Keratinocyte (primary cell): ENCODE measurements around the gene NEFH. TPM values are rescaled to one million over a fixed set of nuclear protein-coding genes. Genes with fewer than 3 reads are reported as not detected.

Source experiments
- DNase-seq: peaks from one replicate; pipeline ENCODE4 v3.0.0-alpha.2; 2011; ENCODE audit warnings: low read depth, missing footprints, low spot score
- FAIRE-seq: peaks from 2 replicates; lab custom pipeline; 2011; peaks lifted over from hg19 to GRCh38; lab: Jason Lieb, UNC
- H2AFZ ChIP-seq: 2 replicates; pipeline ENCODE4 v1.6.0; 2012; ENCODE audit warnings: low read length, control low read depth, inconsistent platforms; ENCODE audit not compliant: control insufficient read depth
- H3K27ac ChIP-seq: 2 replicates; pipeline ENCODE4 v1.5.1; 2011; ENCODE audit warnings: low read length; ENCODE audit not compliant: control insufficient read depth, insufficient read depth
- H3K27me3 ChIP-seq: 3 replicates; pipeline ENCODE4 v1.6.0; 2011; ENCODE audit warnings: low read length; ENCODE audit not compliant: control insufficient read depth, insufficient read depth; ENCODE audit errors: extremely low read depth
- H3K36me3 ChIP-seq, 2 experiments: 2 replicates in 1 of 2; 3 replicates in 1 of 2; pipeline ENCODE4 v1.5.1; 2011; ENCODE audit warnings: low read length in 2 of 2, mild to moderate bottlenecking in 1 of 2; ENCODE audit not compliant: control insufficient read depth in 2 of 2, insufficient read depth in 2 of 2; ENCODE audit errors: extremely low read depth in 1 of 2
- H3K4me1 ChIP-seq: 3 replicates; pipeline ENCODE4 v1.5.1; 2011; ENCODE audit warnings: low read length; ENCODE audit not compliant: control insufficient read depth, insufficient read depth; ENCODE audit errors: extremely low read depth
- H3K4me2 ChIP-seq: 3 replicates; pipeline ENCODE4 v1.6.0; 2011; ENCODE audit warnings: low read depth, low read length; ENCODE audit not compliant: control insufficient read depth, insufficient read depth; ENCODE audit errors: extremely low read depth
- H3K4me3 ChIP-seq, 3 experiments: fragments of 200-600 bp in 1 of 3; sonication (generic) in 1 of 3; 2 replicates in 2 of 3; 3 replicates in 1 of 3; pipeline ENCODE4 v1.5.1; 2011 to 2016; ENCODE audit warnings: low read length in 3 of 3, mild to moderate bottlenecking in 3 of 3, control low read depth in 2 of 3, inconsistent platforms in 1 of 3, low read depth in 1 of 3, mixed read lengths in 1 of 3, mixed run types in 1 of 3, moderate library complexity in 1 of 3; ENCODE audit not compliant: control insufficient read depth in 2 of 3, insufficient read depth in 2 of 3; ENCODE audit errors: extremely low read depth in 1 of 3
- H3K79me2 ChIP-seq: 2 replicates; pipeline ENCODE4 v1.6.0; 2012; ENCODE audit warnings: low read length; ENCODE audit not compliant: control insufficient read depth, insufficient read depth
- H3K9ac ChIP-seq: 3 replicates; pipeline ENCODE4 v1.6.0; 2011; ENCODE audit warnings: low read length; ENCODE audit not compliant: control insufficient read depth, insufficient read depth; ENCODE audit errors: extremely low read depth
- H3K9me1 ChIP-seq: 3 replicates; pipeline ENCODE4 v1.6.0; 2011; ENCODE audit warnings: low read length; ENCODE audit not compliant: control insufficient read depth, insufficient read depth; ENCODE audit errors: extremely low read depth
- H3K9me3 ChIP-seq: 2 replicates; pipeline ENCODE4 v1.5.1; 2012; ENCODE audit warnings: low read depth, low read length; ENCODE audit not compliant: control insufficient read depth
- H4K20me1 ChIP-seq: 3 replicates; pipeline ENCODE4 v1.6.0; 2011; ENCODE audit warnings: low read length; ENCODE audit not compliant: control insufficient read depth, insufficient read depth; ENCODE audit errors: extremely low read depth
- EZH2 ChIP-seq: IDR thresholded peaks from one replicate; pipeline ENCODE4 v1.6.1; 2012; ENCODE audit warnings: inconsistent platforms, mild to moderate bottlenecking, low read length, moderate library complexity
- dilution Hi-C: fragments of 300-500 bp; cut with MboI; formaldehyde crosslinking; loops from one replicate; pipeline ENCODE4 v1.7.0; 2020; ENCODE audit warnings: low sequenced_read_pairs; ENCODE audit not compliant: extremely low pct_ligation_motif_present
- polyA plus RNA-seq, 5 experiments: library from polyadenylated mRNA; depleted of rRNA in 3 of 5; stranded (reverse) in 3 of 5; stranded (forward) in 1 of 5; unstranded in 1 of 5; fragments of >200 nt; gene quantifications; 1 replicate in 1 of 5; 2 replicates in 3 of 5; 3 replicates in 1 of 5; pipeline versions ENCODE4 v1.2.1 to v1.2.3, GENCODE V29; 2011 to 2012; ENCODE audit warnings: missing spikeins in 2 of 5, low read depth in 1 of 5, low replicate concordance in 1 of 5
- TF ChIP-seq, protein P1 (sequence below), 3 experiments: IDR thresholded peaks in 1 of 3; conservative IDR thresholded peaks in 1 of 3; optimal IDR thresholded peaks in 1 of 3; 2 replicates in 2 of 3; 3 replicates in 1 of 3; pipeline versions ENCODE3 to v1.5.1; 2011; ENCODE audit warnings: low read length in 3 of 3, mild to moderate bottlenecking in 3 of 3, moderate library complexity in 2 of 3, control low read depth in 1 of 3, inconsistent platforms in 1 of 3; ENCODE audit not compliant: insufficient read depth in 2 of 3; ENCODE audit errors: extremely low read depth in 1 of 3

NEFH gene
- polyA plus RNA-seq, 1 donor (not counting 4 experiments of a cell fraction or from before 2014, with no cell fraction given), result 0.07 TPM

DNA sequence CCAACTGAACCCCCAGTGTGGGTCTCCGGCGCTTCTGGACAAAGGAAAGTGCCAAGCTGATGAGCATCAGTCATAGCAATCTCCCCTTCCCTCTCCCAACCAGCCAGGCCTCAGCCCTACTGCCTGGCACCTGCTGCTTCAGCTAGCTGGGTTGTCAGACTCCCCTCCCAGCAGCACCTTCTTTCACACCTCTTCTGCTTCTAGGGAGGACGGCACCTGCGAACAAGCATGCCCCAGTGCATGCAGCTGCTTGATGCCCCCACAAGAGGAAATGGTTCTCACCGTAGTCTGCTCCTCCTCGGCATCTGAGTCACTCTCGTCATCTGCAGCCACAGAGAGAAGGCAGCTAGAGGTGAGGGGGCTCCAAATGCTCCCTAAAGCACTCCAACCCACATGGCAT lies 48.1 kb downstream of the NEFH start:
- H3K9ac ChIP-seq, result no peak overlapping the region
- H3K36me3 ChIP-seq, result peaks cover 41 to 58% of the 10 kb centered on the region in 2 experiments
- H3K4me1 ChIP-seq, result no peaks in the 10 kb centered on the region
- dilution Hi-C loops, result no loop called here
- no peak overlapping the region for H3K4me3 ChIP-seq
- no peaks in the 10 kb centered on the region for H3K9me3 ChIP-seq
- no peaks in the 10 kb centered on the region for H3K9me1 ChIP-seq
- H3K27me3 ChIP-seq, result no peaks in the 10 kb centered on the region
- FAIRE-seq (no peak), DNase-seq (no peak)
- no peak overlapping the region for H3K4me2 ChIP-seq
- H2AFZ ChIP-seq, result no peak overlapping the region
- H4K20me1 ChIP-seq, result no peaks in the 10 kb centered on the region
- H3K79me2 ChIP-seq, result no peaks in the 10 kb centered on the region
- no peak overlapping the region for H3K27ac ChIP-seq
- no peak for TF ChIP-seq EZH2
- TF ChIP-seq, protein P1, sequence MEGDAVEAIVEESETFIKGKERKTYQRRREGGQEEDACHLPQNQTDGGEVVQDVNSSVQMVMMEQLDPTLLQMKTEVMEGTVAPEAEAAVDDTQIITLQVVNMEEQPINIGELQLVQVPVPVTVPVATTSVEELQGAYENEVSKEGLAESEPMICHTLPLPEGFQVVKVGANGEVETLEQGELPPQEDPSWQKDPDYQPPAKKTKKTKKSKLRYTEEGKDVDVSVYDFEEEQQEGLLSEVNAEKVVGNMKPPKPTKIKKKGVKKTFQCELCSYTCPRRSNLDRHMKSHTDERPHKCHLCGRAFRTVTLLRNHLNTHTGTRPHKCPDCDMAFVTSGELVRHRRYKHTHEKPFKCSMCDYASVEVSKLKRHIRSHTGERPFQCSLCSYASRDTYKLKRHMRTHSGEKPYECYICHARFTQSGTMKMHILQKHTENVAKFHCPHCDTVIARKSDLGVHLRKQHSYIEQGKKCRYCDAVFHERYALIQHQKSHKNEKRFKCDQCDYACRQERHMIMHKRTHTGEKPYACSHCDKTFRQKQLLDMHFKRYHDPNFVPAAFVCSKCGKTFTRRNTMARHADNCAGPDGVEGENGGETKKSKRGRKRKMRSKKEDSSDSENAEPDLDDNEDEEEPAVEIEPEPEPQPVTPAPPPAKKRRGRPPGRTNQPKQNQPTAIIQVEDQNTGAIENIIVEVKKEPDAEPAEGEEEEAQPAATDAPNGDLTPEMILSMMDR (optimal IDR thresholded peaks at IDR 0.05 in 1 of 3, IDR thresholded peaks at IDR 0.05 in 1 of 3, conservative IDR thresholded peaks at IDR 0.05 in 1 of 3; ENCODE audit: extremely low read depth in 1 of 3, insufficient read depth in 2 of 3, low read length in 3 of 3), result no peak

DNA sequence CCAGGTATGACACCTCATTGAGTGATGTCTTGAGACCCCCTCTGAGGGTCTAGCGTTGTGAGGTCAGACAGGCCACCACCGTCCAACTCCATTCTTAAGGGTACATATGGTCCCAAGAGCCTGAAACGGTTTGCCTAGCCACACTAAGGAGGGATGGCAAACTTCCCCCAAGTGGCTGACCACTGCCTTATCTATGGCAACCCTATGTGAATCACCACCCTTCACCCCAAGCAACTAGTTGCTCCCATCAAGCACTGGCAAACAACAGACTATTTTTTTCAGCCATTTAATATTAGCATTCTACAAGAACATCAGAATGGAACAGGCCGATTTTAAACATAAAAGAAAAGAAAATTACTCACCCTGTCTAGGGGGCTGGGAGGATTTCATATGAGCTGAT lies 50.7 kb downstream of the NEFH start:
- DNase-seq (no peak), FAIRE-seq (no peak)
- Histone ChIP-seq H3K27me3 (no peaks in the 10 kb centered on the region), H3K79me2 (no peaks in the 10 kb centered on the region), H4K20me1 (no peaks in the 10 kb centered on the region), H3K4me3 (no peak overlapping the region), H3K9me3 (no peaks in the 10 kb centered on the region), H3K36me3 (peaks cover 28 to 44% of the 10 kb centered on the region in 2 experiments), H3K4me1 (no peaks in the 10 kb centered on the region), H3K9me1 (no peaks in the 10 kb centered on the region), H3K9ac (no peak overlapping the region), H2AFZ (no peak overlapping the region), H3K27ac (no peak overlapping the region), H3K4me2 (no peak overlapping the region)
- TF ChIP-seq, protein P1 (optimal IDR thresholded peaks at IDR 0.05 in 1 of 3, IDR thresholded peaks at IDR 0.05 in 1 of 3, conservative IDR thresholded peaks at IDR 0.05 in 1 of 3; ENCODE audit: extremely low read depth in 1 of 3, insufficient read depth in 2 of 3, low read length in 3 of 3), result no peak
- TF ChIP-seq EZH2, result no peak
- dilution Hi-C loops, result no loop called here
